Hepatocyte (in vitro differentiated cells): Measurements from ENCODE around the gene BRSK1.

Experiments used
- CTCF ChIP-seq: fragments of 200-600 bp; sonication (generic); IDR thresholded peaks from 2 replicates; pipeline ENCODE4 v1.5.1; 2016; ENCODE audit warnings: antibody characterized with exemption, mild to moderate bottlenecking; ENCODE audit not compliant: poor library complexity
- EZH2 ChIP-seq: fragments of 200-600 bp; sonication (generic); IDR thresholded peaks from 2 replicates; pipeline ENCODE4 v1.6.1; 2016; ENCODE audit warnings: antibody characterized with exemption, mild to moderate bottlenecking, borderline replicate concordance

- TF ChIP-seq EZH2 (no peak), CTCF (no peak)
Observed at GRCh38 chr19:55341595-55342531, 58.1 kb downstream of the BRSK1 start.
